Aorta (tissue), 5 donors: Measurements from ENCODE around the gene TMEM9. TPM values are rescaled to one million over a fixed set of nuclear protein-coding genes. Genes with fewer than 3 reads are reported as not detected.

Experiments
- ATAC-seq: fragments of 200-7000 bp; cut with Tn5 transposase; one replicate; pipeline ENCODE4 v1.9.1; 2022; ENCODE audit warnings: moderate library complexity; ENCODE audit not compliant: low FRiP score
- DNase-seq, 2 donors: peaks; one replicate each; pipeline ENCODE4 v3.0.0-alpha.2; 2020
- H3K27ac ChIP-seq, 2 donors: one replicate each; pipeline ENCODE4 v1.5.1; 2013; ENCODE audit warnings: low read length in 2 of 2, mild to moderate bottlenecking in 2 of 2, moderate library complexity in 2 of 2, control low read depth in 1 of 2, inconsistent platforms in 1 of 2, low read depth in 1 of 2
- H3K27me3 ChIP-seq, 2 donors: one replicate each; pipeline ENCODE4 v1.6.1; 2013; ENCODE audit warnings: control low read depth in 1 of 2, low read length in 1 of 2, mild to moderate bottlenecking in 1 of 2, moderate library complexity in 1 of 2; ENCODE audit not compliant: insufficient read depth in 2 of 2, control insufficient read depth in 1 of 2
- H3K36me3 ChIP-seq, 2 donors: one replicate each; pipeline ENCODE4 v1.6.1; 2013; ENCODE audit warnings: control low read depth in 1 of 2, low read length in 1 of 2, mild to moderate bottlenecking in 1 of 2; ENCODE audit not compliant: insufficient read depth in 2 of 2, control insufficient read depth in 1 of 2
- H3K4me1 ChIP-seq, 2 donors: one replicate each; pipeline ENCODE4 v1.6.1; 2013; ENCODE audit warnings: low read length in 2 of 2, control low read depth in 1 of 2, mild to moderate bottlenecking in 1 of 2, moderate library complexity in 1 of 2; ENCODE audit not compliant: insufficient read depth in 2 of 2, control insufficient read depth in 1 of 2
- H3K4me3 ChIP-seq, 2 donors: one replicate each; pipeline ENCODE4 v1.5.1; 2013; ENCODE audit warnings: low read length in 2 of 2, control low read depth in 1 of 2, mild to moderate bottlenecking in 1 of 2
- H3K9me3 ChIP-seq: one replicate; pipeline ENCODE4 v1.6.1; 2013; ENCODE audit warnings: mild to moderate bottlenecking, low read length; ENCODE audit not compliant: control insufficient read depth
- WGBS, 2 donors: extraction: QIAGEN DNeasy Blood & Tissue Kit; methylation state at CpG; one replicate each; pipeline ENCODE4 v1.1.7; 2013; 5-methylcytosine and 5-hydroxymethylcytosine counted together
- intact Hi-C, 2 donors: fragments of 100-400 bp; cut with DNase I; formaldehyde crosslinking; loops; one replicate each; pipeline versions ENCODE4 v1.14.2 to v1.15.0; 2022
- polyA plus RNA-seq, 2 donors: library from polyadenylated mRNA; stranded (reverse); fragments of 200-250 nt; gene quantifications; one replicate each; pipeline ENCODE4 v1.2.3, GENCODE V29; 2013
- total RNA-seq, 2 donors: library from RNA; stranded (reverse); fragmentation: NEBNext Ultra II Directional; extraction: Animal tissue kit (Norgen Biotek cat#: 25700); gene quantifications; one replicate each; pipeline ENCODE4 v1.2.1, GENCODE V29; 2021
- donor health status: healthy with polysubstance abuse.
- donor health status: Bipolar disorder and iron deficiency.
- donor health status: DM: no; HTN: no; CAD: no.
- donor health status: DM: no; HTN: no; CAD: no.
- donor health status: DM: yes; HTN: yes; CAD: no.

TMEM9 gene
- total and polyA plus RNA-seq, 4 donors = 36.3 to 77.7 (median 45.2) TPM

GRCh38 chr1:201123866-201124265 is 30.4 kb downstream of the TMEM9 start:
- WGBS, 2 donors = 90 to 97% methylated on average over 1 of the region's 1 CpG
- Histone ChIP-seq H3K27ac (no peak overlapping the region), H3K4me1 (no peaks in the 10 kb centered on the region), H3K27me3 (no peaks in the 10 kb centered on the region), H3K4me3 (no peak overlapping the region), H3K36me3 (no peaks in the 10 kb centered on the region), H3K9me3 (no peaks in the 10 kb centered on the region)
- DNase-seq = no peak
- no peak for ATAC-seq
- intact Hi-C loops = no loop called here

- H3K36me3 ChIP-seq = no peaks in the 10 kb centered on the region
- ATAC-seq (no peak), DNase-seq (no peak)
- whole genome bisulfite sequencing, 2 donors = 83% methylated on average over 10 of the region's 10 CpGs
- H3K4me1 ChIP-seq = no peaks in the 10 kb centered on the region
- intact Hi-C loops = no loop called here
- H3K27ac ChIP-seq = no peak overlapping the region
- H3K9me3 ChIP-seq = no peaks in the 10 kb centered on the region
- H3K4me3 ChIP-seq = no peak overlapping the region
- H3K27me3 ChIP-seq = no peaks in the 10 kb centered on the region
Observed at GRCh38 chr1:201122321-201122957, 31.8 kb downstream of the TMEM9 start.

GRCh38 chr1:201119206-201120197 is 34.8 kb downstream of the TMEM9 start:
- Histone ChIP-seq H3K27me3 (no peaks in the 10 kb centered on the region), H3K27ac (no peak overlapping the region), H3K9me3 (no peaks in the 10 kb centered on the region), H3K4me3 (no peak overlapping the region), H3K36me3 (no peaks in the 10 kb centered on the region), H3K4me1 (no peaks in the 10 kb centered on the region)
- ATAC-seq = no peak
- DNase-seq = peak in 1 of 2 donors; percentile 55
- intact Hi-C loops = loop anchor here (10.0 kb wide), 2 partner anchors 95 to 495 kb away; partner anchors contain the start of genes KIF14 (in 1 of the 2) and KIF21B (in 1 of the 2)
- WGBS, 2 donors = 26 to 32% methylated on average over 14 of the region's 14 CpGs

GRCh38 chr1:201116091-201116490 is 38.2 kb downstream of the TMEM9 start:
- no peak for ATAC-seq
- no peak overlapping the region for H3K27ac ChIP-seq
- H3K9me3 ChIP-seq = no peaks in the 10 kb centered on the region
- H3K4me3 ChIP-seq = no peak overlapping the region
- H3K27me3 ChIP-seq = no peaks in the 10 kb centered on the region
- no peaks in the 10 kb centered on the region for H3K36me3 ChIP-seq
- WGBS, 2 donors = 94 to 98% methylated on average over 2 of the region's 2 CpGs
- no peaks in the 10 kb centered on the region for H3K4me1 ChIP-seq
- no peak for DNase-seq
- intact Hi-C loops = loop anchor here (10.0 kb wide), 2 partner anchors 91 to 491 kb away; partner anchors contain the start of genes KIF14 (in 1 of the 2) and KIF21B (in 1 of the 2)

GRCh38 chr1:201115390-201115937 is 38.8 kb downstream of the TMEM9 start:
- 97 to 99% methylated on average over 25 of the region's 25 CpGs for WGBS, 2 donors
- Histone ChIP-seq H3K4me1 (no peaks in the 10 kb centered on the region), H3K27me3 (no peaks in the 10 kb centered on the region), H3K36me3 (no peaks in the 10 kb centered on the region), H3K9me3 (no peaks in the 10 kb centered on the region), H3K27ac (no peak overlapping the region), H3K4me3 (no peak overlapping the region)
- intact Hi-C loops = loop anchor here (10.0 kb wide), 2 partner anchors 91 to 491 kb away; partner anchors contain the start of genes KIF14 (in 1 of the 2) and KIF21B (in 1 of the 2)
- DNase-seq (no peak), ATAC-seq (no peak)

- H3K4me1 ChIP-seq = no peaks in the 10 kb centered on the region
- H3K27ac ChIP-seq = no peak overlapping the region
- H3K27me3 ChIP-seq = no peaks in the 10 kb centered on the region
- H3K36me3 ChIP-seq = no peaks in the 10 kb centered on the region
- DNase-seq = peak; percentile 90 to 94
- H3K4me3 ChIP-seq = peak overlapping the region; percentile 18 to 38
- 3% methylated on average over 74 to 88 of the region's 88 CpGs for WGBS, 2 donors
- ATAC-seq = peak; percentile 93
- no peaks in the 10 kb centered on the region for H3K9me3 ChIP-seq
- intact Hi-C loops = loop anchor here (5.0 to 10.0 kb wide), 4 partner anchors 67 to 490 kb away; partner anchors contain the start of genes KIF14 (in 1 of the 2) and KIF21B (in 1 of the 2)
Observed at GRCh38 chr1:201114245-201115131, 39.8 kb downstream of the TMEM9 start.

GRCh38 chr1:201113451-201114244 is 40.6 kb downstream of the TMEM9 start:
- no peaks in the 10 kb centered on the region for H3K36me3 ChIP-seq
- intact Hi-C loops = loop anchor here (2.0 to 10.0 kb wide), 5 partner anchors 66 to 489 kb away; partner anchors contain the start of genes KIF14 (in 1 of the 2) and KIF21B (in 1 of the 2)
- 38 to 39% methylated on average over 17 of the region's 17 CpGs for WGBS, 2 donors
- ATAC-seq = no peak
- peak in 1 of 2 donors; percentile 4 for DNase-seq
- no peaks in the 10 kb centered on the region for H3K4me1 ChIP-seq
- no peak overlapping the region for H3K4me3 ChIP-seq
- no peaks in the 10 kb centered on the region for H3K9me3 ChIP-seq
- no peaks in the 10 kb centered on the region for H3K27me3 ChIP-seq
- H3K27ac ChIP-seq = no peak overlapping the region
